Measurements from ENCODE around the gene QTRT2.

DNA sequence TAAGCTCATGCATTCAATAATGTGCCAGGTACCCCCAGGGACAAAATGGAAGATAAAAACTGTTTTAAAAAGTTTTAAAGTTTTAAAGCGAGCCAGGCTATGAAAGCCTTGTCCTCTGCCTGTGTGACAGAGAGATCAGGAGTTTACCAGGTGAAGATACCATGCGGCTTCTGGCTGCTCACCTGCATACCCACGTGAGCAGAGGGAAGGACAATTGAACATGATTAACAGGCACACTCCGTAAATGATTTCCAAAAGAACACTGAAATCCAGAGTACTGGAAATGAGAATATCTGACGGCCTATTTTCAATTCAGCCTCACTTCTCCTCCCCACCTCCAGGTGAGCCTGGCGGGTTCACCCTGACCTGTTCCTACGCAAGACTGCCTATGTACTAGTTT lies 42.3 kb upstream of the QTRT2 start:
- TF ChIP-seq, protein P1, sequence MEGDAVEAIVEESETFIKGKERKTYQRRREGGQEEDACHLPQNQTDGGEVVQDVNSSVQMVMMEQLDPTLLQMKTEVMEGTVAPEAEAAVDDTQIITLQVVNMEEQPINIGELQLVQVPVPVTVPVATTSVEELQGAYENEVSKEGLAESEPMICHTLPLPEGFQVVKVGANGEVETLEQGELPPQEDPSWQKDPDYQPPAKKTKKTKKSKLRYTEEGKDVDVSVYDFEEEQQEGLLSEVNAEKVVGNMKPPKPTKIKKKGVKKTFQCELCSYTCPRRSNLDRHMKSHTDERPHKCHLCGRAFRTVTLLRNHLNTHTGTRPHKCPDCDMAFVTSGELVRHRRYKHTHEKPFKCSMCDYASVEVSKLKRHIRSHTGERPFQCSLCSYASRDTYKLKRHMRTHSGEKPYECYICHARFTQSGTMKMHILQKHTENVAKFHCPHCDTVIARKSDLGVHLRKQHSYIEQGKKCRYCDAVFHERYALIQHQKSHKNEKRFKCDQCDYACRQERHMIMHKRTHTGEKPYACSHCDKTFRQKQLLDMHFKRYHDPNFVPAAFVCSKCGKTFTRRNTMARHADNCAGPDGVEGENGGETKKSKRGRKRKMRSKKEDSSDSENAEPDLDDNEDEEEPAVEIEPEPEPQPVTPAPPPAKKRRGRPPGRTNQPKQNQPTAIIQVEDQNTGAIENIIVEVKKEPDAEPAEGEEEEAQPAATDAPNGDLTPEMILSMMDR (IDR thresholded peaks at IDR 0.05): no peak
- no peak for TF ChIP-seq POLR2AphosphoS5 (IDR thresholded peaks at IDR 0.05)
- TF ChIP-seq POLR2A (IDR thresholded peaks at IDR 0.05): no peak
- no peak for TF ChIP-seq EP300 (IDR thresholded peaks at IDR 0.05)
